Measurements from ENCODE around the gene RBM42. TPM values are rescaled to one million over a fixed set of nuclear protein-coding genes. Genes with fewer than 3 reads are reported as not detected.
"Not testable (repeated sequence)": the region's sequence is repeated elsewhere in the genome, so short reads cannot be mapped to it uniquely, and the experiment has no call there.

The RBM42 gene
- 108 TPM for polyA plus RNA-seq (2013, experiment 1 of 2; ENCODE audit: insufficient read length)
- 66.6 TPM for polyA plus RNA-seq (2013, experiment 2 of 2; ENCODE audit: insufficient read length)

DNA sequence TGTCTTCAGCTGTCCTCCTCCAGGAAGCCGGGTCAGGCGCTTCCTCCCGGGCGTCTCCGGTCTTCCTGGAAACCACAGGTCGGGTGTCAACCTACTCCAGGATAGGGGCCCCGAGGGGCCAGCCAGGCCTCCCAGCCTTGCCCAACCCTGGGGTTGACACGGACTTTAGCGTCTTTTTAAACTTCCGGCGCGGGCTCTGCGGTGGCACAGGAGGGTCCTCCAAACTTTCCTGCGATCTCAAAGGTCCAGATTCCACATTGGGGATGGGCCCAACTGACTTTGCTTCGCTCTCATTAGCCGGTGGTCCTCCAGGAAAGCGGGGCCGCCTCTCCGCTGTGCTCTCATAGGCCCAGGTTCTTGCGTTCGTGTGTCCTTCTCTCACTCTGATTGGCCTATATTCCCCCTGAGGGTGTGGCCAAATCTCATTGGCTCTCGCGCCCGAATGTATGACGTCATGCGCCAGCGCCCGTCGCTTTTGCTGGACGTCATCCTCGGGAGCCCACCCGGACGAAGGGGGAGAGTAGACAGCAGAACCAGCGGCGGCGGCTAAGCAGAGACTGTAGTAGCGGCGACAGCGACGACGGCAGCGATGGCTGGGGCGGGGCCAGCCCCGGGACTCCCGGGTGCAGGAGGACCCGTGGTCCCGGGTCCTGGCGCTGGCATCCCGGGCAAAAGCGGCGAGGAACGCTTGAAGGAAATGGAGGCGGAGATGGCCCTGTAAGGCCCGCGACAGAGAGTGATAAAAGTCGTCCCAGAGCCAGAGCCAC lies at the start of gene RBM42:
Gene RBM42, plus strand, starts transcription at position 472 of the 767 bp plus-strand sequence. Its CDS starts 118 bp downstream, at position 590.
- DNase-seq, result peak; percentile 100

- DNase-seq, result no peak
These were observed 46.1 kb upstream of the RBM42 start for GRCh38 chr19:35582760-35583159.

DNA sequence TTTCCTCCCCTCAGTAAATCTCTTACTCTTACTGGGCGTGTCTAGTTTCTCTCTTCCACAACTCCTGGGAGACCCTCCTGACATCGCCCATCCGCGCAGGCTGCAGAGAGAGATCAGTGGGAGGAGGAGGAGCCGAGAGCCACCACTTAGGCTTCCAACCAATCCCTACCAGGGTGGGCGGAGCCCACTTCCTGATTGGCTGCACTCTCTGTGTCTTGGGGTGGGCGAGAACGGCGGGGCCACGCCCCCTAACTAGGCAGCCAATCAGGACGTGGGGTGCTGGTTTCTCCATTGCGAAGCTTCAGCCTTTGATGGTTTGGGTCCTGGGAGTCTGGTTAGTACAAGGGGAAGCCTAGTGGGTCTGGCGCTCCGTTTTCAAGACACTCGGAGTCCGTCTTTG lies 43.0 kb upstream of the RBM42 start, which contains the start of gene PMIS2:
Gene PMIS2, plus strand, starts transcription at position 326 of the 400 bp plus-strand sequence. CDS start 87 bp downstream, outside the sequence.
- DNase-seq, result no peak

- DNase-seq, result no peak
These were observed 41.5 kb upstream of the RBM42 start for GRCh38 chr19:35587321-35587720.

GRCh38 chr19:35590875-35591274 lies 38.0 kb upstream of the RBM42 start:
- DNase-seq, result no peak

DNA sequence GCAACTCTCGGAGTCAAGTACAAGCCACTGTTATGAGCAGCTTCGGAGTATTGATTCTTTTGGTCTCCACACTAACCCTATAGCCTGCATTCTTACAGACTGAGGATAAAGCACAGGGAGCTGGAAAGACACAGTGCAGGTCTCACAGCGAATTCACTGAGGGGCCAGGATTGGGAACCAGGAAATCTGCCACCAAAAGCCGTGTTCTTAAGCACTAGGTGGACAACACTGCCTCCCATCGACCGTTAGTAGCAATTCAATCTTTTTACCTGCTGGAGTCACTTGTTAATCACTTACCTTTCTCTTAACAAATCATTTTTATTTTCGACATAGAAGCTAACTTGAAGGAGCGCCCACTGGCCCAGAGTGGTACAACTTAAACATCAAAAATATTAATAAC lies 36.6 kb upstream of the RBM42 start:
- no peak for DNase-seq

GRCh38 chr19:35595026-35595425 lies 33.8 kb upstream of the RBM42 start:
- not testable (repeated sequence) for DNase-seq

- DNase-seq, result no peak
These were observed 32.9 kb upstream of the RBM42 start for GRCh38 chr19:35595928-35596327.

DNA sequence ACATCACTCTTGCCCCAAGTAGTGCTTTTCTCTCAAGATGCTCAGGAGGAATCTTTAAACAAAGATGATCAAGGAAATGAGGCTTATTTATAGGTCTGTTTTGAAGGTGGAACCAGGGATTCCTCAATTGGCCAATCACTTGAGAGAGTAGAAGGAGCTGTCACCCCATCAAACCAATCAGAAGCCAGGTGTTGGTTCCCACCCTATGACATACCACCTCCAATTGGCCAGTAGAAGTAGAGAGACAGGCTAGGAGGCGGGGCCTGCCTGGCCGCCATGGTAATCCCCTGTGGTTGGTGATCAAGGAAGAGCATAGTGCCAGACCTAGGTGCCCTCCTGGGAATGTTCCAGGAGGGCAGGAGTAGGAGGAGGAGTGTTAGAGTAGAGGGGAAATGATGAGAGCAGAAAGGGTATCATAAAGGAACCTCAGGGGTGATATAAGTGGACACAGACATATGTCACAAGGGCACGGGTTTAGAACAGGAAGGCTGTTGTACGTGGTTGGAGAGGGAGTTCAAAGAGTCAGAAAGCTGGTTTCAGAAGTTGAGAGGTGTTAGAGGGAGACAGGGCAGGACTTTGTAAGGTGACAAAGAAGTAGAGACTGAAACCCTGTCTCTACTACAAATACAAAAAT lies 32.4 kb upstream of the RBM42 start:
- DNase-seq, result no peak

GRCh38 chr19:35601971-35602370 lies 26.9 kb upstream of the RBM42 start:
- DNase-seq, result no peak

DNA sequence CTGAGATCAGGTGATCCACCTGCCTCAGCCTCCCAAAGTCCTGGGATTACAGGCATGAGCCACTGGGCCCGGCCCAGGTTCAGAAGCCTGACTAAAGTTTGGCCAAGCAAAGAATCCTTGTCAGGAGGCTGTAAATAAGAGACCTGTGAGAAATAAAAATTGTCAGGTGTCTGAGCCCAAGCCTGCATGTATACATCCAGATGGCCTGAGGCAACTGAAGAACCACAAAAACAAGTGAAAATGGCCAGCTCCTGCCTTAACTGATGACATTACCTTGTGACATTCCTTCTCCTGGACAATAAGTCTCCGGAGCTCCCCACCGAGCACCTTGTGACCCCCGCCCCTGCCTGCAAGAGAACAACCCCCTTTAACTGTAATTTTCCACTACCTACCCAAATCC lies 24.4 kb upstream of the RBM42 start:
- DNase-seq, result not testable (repeated sequence)

GRCh38 chr19:35607170-35607569 lies 21.7 kb upstream of the RBM42 start:
- DNase-seq, result not testable (repeated sequence)

GRCh38 chr19:35607661-35608060 lies 21.2 kb upstream of the RBM42 start:
- no peak for DNase-seq

GRCh38 chr19:35608251-35608650 lies 20.6 kb upstream of the RBM42 start:
- no peak for DNase-seq

DNA sequence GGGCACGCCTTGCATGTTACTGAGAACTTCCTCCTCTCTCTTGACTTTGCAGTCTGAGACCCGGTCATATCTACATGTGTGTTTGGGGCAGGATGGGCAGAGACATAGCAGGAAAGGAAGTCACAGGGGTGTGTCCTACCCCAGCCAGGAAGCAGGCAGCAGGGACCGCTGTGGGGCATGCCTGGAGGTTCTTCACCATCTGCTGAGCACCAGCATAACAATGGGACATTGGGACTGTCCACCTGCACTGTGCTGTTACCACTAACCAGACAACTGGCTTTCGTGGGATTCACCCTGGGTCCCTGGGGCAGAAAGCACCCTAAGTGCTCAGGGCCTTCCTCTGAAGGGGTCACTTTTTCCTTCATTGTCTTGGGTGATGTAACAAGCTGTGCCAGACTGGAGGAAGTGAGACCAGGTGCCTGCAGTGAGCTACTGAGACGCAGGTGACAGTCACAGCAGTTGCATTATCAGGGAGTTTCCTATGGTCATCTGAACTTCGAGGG lies 18.9 kb upstream of the RBM42 start:
- DNase-seq, result no peak

- DNase-seq, result no peak
These were observed 16.6 kb upstream of the RBM42 start for GRCh38 chr19:35612224-35612558.

- DNase-seq, result peak; percentile 90
These were observed 16.1 kb upstream of the RBM42 start, which contains the start of gene HAUS5 for GRCh38 chr19:35612559-35613321. TSS of gene HAUS5 (plus strand) at chr19:35612735. CDS start at chr19:35612795, 60 bp downstream.

- no peak for DNase-seq
These were observed 15.3 kb upstream of the RBM42 start for GRCh38 chr19:35613574-35613973.

- no peak for DNase-seq
These were observed 13.8 kb upstream of the RBM42 start for GRCh38 chr19:35615036-35615435.

DNA sequence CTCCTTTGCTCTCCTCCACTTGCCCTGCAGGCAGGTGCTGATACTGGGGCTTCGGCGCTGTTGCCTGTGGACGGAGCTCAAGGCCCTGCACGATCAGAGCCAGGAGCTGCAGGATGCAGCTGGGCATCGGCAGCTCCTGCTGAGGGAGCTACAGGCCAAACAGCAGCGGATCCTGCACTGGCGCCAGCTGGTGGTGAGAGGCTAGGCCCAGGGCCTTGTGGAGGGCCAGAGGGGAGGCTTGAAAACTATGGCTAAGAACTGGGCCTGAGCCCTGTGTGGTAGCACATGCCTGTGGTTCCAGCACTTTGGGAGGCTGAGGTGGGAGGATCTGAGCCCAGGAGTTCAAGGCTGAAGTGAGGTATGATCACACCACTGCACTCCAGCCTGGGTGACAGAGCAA lies 10.0 kb upstream of the RBM42 start:
- no peak for DNase-seq

- no peak for DNase-seq
These were observed 9.4 kb upstream of the RBM42 start for GRCh38 chr19:35619290-35619923.

DNA sequence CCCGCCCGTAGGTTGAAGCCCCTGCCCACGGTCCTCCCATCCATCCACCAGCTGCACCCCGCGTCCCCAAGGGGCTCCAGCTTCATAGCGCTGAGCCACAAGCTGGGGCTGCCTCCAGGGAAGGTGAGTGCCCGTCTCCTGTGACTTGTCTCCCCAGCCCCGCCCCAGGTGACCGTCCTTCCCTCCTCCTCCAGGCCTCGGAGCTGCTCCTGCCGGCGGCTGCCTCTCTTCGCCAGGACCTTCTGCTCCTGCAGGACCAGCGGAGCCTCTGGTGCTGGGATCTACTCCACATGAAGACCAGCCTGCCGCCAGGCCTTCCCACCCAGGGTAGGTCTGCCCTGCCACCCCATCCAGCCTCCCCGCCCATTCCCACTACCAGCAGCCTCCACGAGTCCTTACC lies 8.8 kb upstream of the RBM42 start:
- no peak for DNase-seq
